Retinal pigment epithelial cell (primary cell): ENCODE results near the gene GRB2.
A peak's percentile ranks its signal among the peaks of the same experiment; 100 is the strongest.
"Not testable (repeated sequence)": the region's sequence is repeated elsewhere in the genome, so short reads cannot be mapped to it uniquely, and the experiment has no call there.

Source experiments
- DNase-seq: peaks from one replicate; pipeline ENCODE4 v3.0.0-alpha.2; 2010; ENCODE audit warnings: low read depth
- H3K4me3 ChIP-seq: 2 replicates; pipeline ENCODE4 v1.5.1; 2011; ENCODE audit warnings: mild to moderate bottlenecking, low read length, control low read depth, moderate library complexity
- CTCF ChIP-seq: conservative IDR thresholded peaks from 2 replicates; pipeline ENCODE4 v1.5.1; 2011; ENCODE audit warnings: low read depth, low read length, control low read depth, inconsistent platforms

Gene GRB2

GRCh38 chr17:75371339-75371738 lies 34.1 kb downstream of the GRB2 start:
- DNase-seq: no peak
- H3K4me3 ChIP-seq: no peak overlapping the region

GRCh38 chr17:75370286-75370915 lies 35.1 kb downstream of the GRB2 start:
- no peak overlapping the region for H3K4me3 ChIP-seq
- no peak for TF ChIP-seq CTCF
- peak; percentile 32 for DNase-seq

More at GRCh38 chr17:75371339-75371738, 34.1 kb downstream of the GRB2 start:
- TF ChIP-seq CTCF: no peak

- not testable (repeated sequence) for H3K4me3 ChIP-seq
- DNase-seq: peak; percentile 27
Observed at GRCh38 chr17:75367838-75368789, 37.4 kb downstream of the GRB2 start.

GRCh38 chr17:75367312-75367711 lies 38.2 kb downstream of the GRB2 start:
- TF ChIP-seq CTCF: no peak
- DNase-seq: peak; percentile 64

GRCh38 chr17:75366432-75366831 lies 39.0 kb downstream of the GRB2 start:
- no peak for DNase-seq
- TF ChIP-seq CTCF: no peak
- H3K4me3 ChIP-seq: no peak overlapping the region

More at GRCh38 chr17:75367312-75367711, 38.2 kb downstream of the GRB2 start:
- no peak overlapping the region for H3K4me3 ChIP-seq

- no peak overlapping the region for H3K4me3 ChIP-seq
- no peak for TF ChIP-seq CTCF
- DNase-seq: no peak
Observed at GRCh38 chr17:75365931-75366275, 39.6 kb downstream of the GRB2 start.

- no peak overlapping the region for H3K4me3 ChIP-seq
- no peak for TF ChIP-seq CTCF
- DNase-seq: no peak
Observed at GRCh38 chr17:75365009-75365930, 40.2 kb downstream of the GRB2 start.
